ENCODE results near the gene WNT2. TPM values are rescaled to one million over a fixed set of nuclear protein-coding genes. Genes with fewer than 3 reads are reported as not detected.

Gene WNT2
- polyA plus RNA-seq, 1 experiment = 24.4 TPM

- no peak for DNase-seq (ENCODE audit: low read depth, low spot score)
- CTCF ChIA-PET = no interaction called here
- Histone ChIP-seq H3K27me3 (ENCODE audit: control insufficient read depth, insufficient read depth, low read length) (peaks cover 3% of the 10 kb centered on the region), H3K27ac (ENCODE audit: low read depth, low read length) (no peak overlapping the region), H3K4me3 (ENCODE audit: low read depth, low read length) (no peak overlapping the region), H3K9me3 (ENCODE audit: control insufficient read depth, insufficient read depth, low read length) (no peaks in the 10 kb centered on the region)
- POLR2A ChIA-PET = no interaction called here
- TF ChIP-seq CTCF (IDR thresholded peaks at IDR 0.05; ENCODE audit: low read depth, low read length) = no peak
Observed at GRCh38 chr7:117350027-117350426, 27.2 kb upstream of the WNT2 start.

GRCh38 chr7:117349570-117349969 lies 26.7 kb upstream of the WNT2 start:
- no peak for DNase-seq (ENCODE audit: low read depth, low spot score)
- no peak for TF ChIP-seq CTCF (IDR thresholded peaks at IDR 0.05; ENCODE audit: low read depth, low read length)
- Histone ChIP-seq H3K9me3 (ENCODE audit: control insufficient read depth, insufficient read depth, low read length) (no peaks in the 10 kb centered on the region), H3K27ac (ENCODE audit: low read depth, low read length) (no peak overlapping the region), H3K27me3 (ENCODE audit: control insufficient read depth, insufficient read depth, low read length) (peaks cover 3% of the 10 kb centered on the region), H3K4me3 (ENCODE audit: low read depth, low read length) (no peak overlapping the region)
- CTCF ChIA-PET = no interaction called here
- POLR2A ChIA-PET = no interaction called here

- ChIA-PET CTCF (interaction anchor here (1.5 kb wide), 1 partner anchor 15 kb away, joined by 4 read pairs; no protein-coding TSS in a partner anchor), POLR2A (no interaction called here)
- Histone ChIP-seq H3K9me3 (ENCODE audit: control insufficient read depth, insufficient read depth, low read length) (no peaks in the 10 kb centered on the region), H3K27me3 (ENCODE audit: control insufficient read depth, insufficient read depth, low read length) (peaks cover 3% of the 10 kb centered on the region), H3K27ac (ENCODE audit: low read depth, low read length) (no peak overlapping the region), H3K4me3 (ENCODE audit: low read depth, low read length) (no peak overlapping the region)
- no peak for TF ChIP-seq CTCF (IDR thresholded peaks at IDR 0.05; ENCODE audit: low read depth, low read length)
- no peak for DNase-seq (ENCODE audit: low read depth, low spot score)
Observed at GRCh38 chr7:117347962-117348672, 25.3 kb upstream of the WNT2 start.

- ChIA-PET POLR2A (no interaction called here), CTCF (interaction anchor here (1.5 kb wide), 1 partner anchor 14 kb away, joined by 4 read pairs; no protein-coding TSS in a partner anchor)
- H3K27me3 ChIP-seq (ENCODE audit: control insufficient read depth, insufficient read depth, low read length) = peaks cover 3% of the 10 kb centered on the region
Observed at GRCh38 chr7:117347480-117347879, 24.6 kb upstream of the WNT2 start.

More at GRCh38 chr7:117347480-117347879, 24.6 kb upstream of the WNT2 start:
- Histone ChIP-seq H3K4me3 (ENCODE audit: low read depth, low read length) (no peak overlapping the region), H3K9me3 (ENCODE audit: control insufficient read depth, insufficient read depth, low read length) (no peaks in the 10 kb centered on the region), H3K27ac (ENCODE audit: low read depth, low read length) (peak overlapping the region; percentile 3)
- DNase-seq (ENCODE audit: low read depth, low spot score) = no peak
- no peak for TF ChIP-seq CTCF (IDR thresholded peaks at IDR 0.05; ENCODE audit: low read depth, low read length)
